GM19452 (cell line): ENCODE measurements around the gene FYB2.

Experiments used
- ATAC-seq: cut with Tn5 transposase; IDR thresholded peaks from one replicate; pipeline ENCODE4 v1.9.1; 2021; ENCODE audit not compliant: unreplicated experiment

FYB2 gene

GRCh38 chr1:56834137-56834900 lies 15.1 kb upstream of the FYB2 start:
- ATAC-seq = no peak

GRCh38 chr1:56833088-56833487 lies 13.9 kb upstream of the FYB2 start:
- ATAC-seq = no peak

- peak; percentile 86 for ATAC-seq
These were observed 12.9 kb upstream of the FYB2 start for GRCh38 chr1:56831871-56832693.

- no peak for ATAC-seq
These were observed 10.8 kb upstream of the FYB2 start for GRCh38 chr1:56830052-56830451.

- no peak for ATAC-seq
These were observed 8.5 kb upstream of the FYB2 start for GRCh38 chr1:56827711-56828110.

GRCh38 chr1:56825436-56825835 lies 6.2 kb upstream of the FYB2 start:
- no peak for ATAC-seq

- ATAC-seq = no peak
These were observed 5.7 kb upstream of the FYB2 start for GRCh38 chr1:56824938-56825337.

- ATAC-seq = no peak
These were observed 5.1 kb upstream of the FYB2 start for GRCh38 chr1:56824271-56824670.

- no peak for ATAC-seq
These were observed 2.2 kb upstream of the FYB2 start for GRCh38 chr1:56821462-56821797.

- peak; percentile 65 for ATAC-seq
These were observed 1.7 kb upstream of the FYB2 start for GRCh38 chr1:56820755-56821461.

- no peak for ATAC-seq
These were observed 1.3 kb downstream of the FYB2 start for GRCh38 chr1:56817716-56818463.

- ATAC-seq = peak; percentile 62
These were observed 2.3 kb downstream of the FYB2 start for GRCh38 chr1:56816909-56817308.

GRCh38 chr1:56816264-56816663 lies 2.9 kb downstream of the FYB2 start:
- no peak for ATAC-seq

- ATAC-seq = no peak
These were observed 5.0 kb downstream of the FYB2 start for GRCh38 chr1:56814205-56814604.

- ATAC-seq = no peak
These were observed 7.9 kb downstream of the FYB2 start for GRCh38 chr1:56811331-56811730.

GRCh38 chr1:56808410-56808809 lies 10.8 kb downstream of the FYB2 start:
- no peak for ATAC-seq

- no peak for ATAC-seq
These were observed 12.4 kb downstream of the FYB2 start for GRCh38 chr1:56806804-56807203.

GRCh38 chr1:56803561-56804156 lies 15.5 kb downstream of the FYB2 start:
- no peak for ATAC-seq

GRCh38 chr1:56799605-56800400 lies 19.4 kb downstream of the FYB2 start:
- ATAC-seq = no peak

- ATAC-seq = no peak
These were observed 21.1 kb downstream of the FYB2 start for GRCh38 chr1:56798053-56798471.
